GM19099 (cell line): Measurements from ENCODE around the gene NUDT12.

Source experiments
- POLR2A ChIP-seq: IDR thresholded peaks from 3 replicates; pipeline ENCODE4 v1.6.1; 2011; ENCODE audit warnings: low read depth; ENCODE audit not compliant: insufficient read length; ENCODE audit errors: extremely low read depth

The NUDT12 gene

GRCh38 chr5:103513701-103514100 lies 48.9 kb downstream of the NUDT12 start:
- TF ChIP-seq POLR2A: no peak

DNA sequence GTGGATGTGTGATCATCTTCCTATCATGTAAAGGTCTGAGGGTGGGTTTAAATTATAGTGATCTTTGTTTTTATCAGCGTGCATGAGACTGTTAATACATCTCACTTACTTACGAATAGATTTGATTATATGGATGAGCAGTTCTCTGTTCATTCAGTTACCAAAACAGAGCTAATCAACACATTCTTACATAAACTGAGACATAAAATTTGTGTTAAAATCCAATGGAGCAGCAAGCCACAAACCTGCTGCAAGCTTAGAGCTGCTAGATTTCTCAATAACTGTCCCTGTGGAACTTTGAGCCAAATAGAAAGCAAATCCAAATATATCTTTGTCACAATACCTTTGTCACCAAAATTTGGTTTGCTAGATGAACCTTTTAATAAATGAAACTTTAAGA lies 50.1 kb downstream of the NUDT12 start:
- no peak for TF ChIP-seq POLR2A

DNA sequence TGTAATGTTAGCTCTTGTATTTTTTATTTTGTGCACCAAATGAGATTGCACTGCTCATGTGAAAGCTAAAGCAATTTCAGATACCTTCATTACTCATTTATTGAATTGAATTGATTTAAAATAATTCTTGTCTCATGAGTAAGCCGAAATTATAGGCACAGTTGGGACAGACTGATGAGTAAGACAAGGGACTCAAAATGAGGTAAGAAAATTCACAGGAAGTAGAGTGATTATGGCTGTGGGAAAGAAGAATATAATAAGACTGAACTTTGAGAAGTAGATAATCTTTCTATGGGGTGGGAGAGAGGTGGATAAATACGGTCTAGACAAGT lies 51.1 kb downstream of the NUDT12 start:
- TF ChIP-seq POLR2A: no peak

GRCh38 chr5:103510851-103511553 lies 51.6 kb downstream of the NUDT12 start:
- no peak for TF ChIP-seq POLR2A

DNA sequence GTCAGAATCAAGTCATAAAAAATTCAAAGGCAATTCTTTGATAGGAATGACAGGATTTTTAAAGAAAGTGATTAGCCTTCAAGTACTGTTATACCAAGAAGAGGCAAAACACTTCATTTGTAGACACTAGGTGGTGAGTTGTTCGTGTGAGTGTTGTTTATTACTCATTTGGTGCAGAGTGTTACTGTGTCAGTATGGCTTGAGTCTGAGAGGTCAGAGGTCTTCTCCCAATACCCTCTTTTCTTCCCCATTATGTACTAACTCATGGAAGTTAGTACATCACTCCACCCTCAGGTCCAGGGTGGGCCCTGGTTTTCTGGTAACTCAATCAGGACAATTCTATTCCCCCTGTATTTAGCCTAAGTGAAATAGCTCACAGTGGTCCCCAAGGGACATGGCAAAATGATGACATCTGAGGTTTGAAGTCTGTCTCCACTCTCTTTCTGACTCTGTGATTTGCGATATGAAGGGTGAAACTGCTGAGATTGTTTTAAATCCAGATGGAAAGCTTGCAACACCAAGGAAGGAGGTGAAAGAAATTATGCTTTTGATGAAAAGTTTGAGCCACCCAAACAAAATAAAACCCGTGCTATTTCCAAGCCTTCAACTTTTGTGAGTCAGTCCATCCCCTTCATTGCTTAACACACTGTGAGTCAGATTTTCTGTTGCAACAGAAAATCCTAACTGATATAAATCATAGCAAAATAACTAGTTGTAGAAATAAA lies 56.8 kb downstream of the NUDT12 start:
- no peak for TF ChIP-seq POLR2A

DNA sequence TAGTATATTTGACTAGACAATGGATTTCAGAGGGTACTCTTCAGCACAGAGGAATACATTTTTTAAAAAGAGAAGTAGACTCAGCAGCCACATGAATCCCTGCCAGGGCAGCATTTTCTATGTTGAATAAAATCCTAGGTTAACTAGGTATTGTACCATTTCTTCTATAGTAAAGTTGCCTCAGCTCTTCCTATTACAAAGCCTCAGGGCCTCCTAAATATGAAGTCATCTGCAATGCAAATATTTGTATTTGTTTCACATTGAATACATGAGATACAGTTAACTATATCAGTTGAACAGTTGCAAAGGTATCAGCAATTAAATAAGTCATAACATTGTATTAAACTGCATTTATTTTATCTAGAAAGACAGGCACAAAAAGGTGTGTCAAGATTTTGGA lies 59.5 kb downstream of the NUDT12 start:
- no peak for TF ChIP-seq POLR2A

GRCh38 chr5:103502662-103503061 lies 59.9 kb downstream of the NUDT12 start:
- no peak for TF ChIP-seq POLR2A
